HepG2 (cell line): ENCODE data around the gene DSC3. TPM values are rescaled to one million over a fixed set of nuclear protein-coding genes. Genes with fewer than 3 reads are reported as not detected.

Experiments
- ATAC-seq: fragments of 200-7000 bp; cut with Tn5 transposase; 3 replicates; pipeline ENCODE4 v1.9.1; 2020; ENCODE audit warnings: mild to moderate bottlenecking, moderate library complexity
- BruUV-seq: library from RNA; stranded (reverse); fragments of 400-500 nt; replicated peaks from 2 replicates; lab custom pipeline; 2021; lab: Mats Ljungman, UMichigan
- CTCF ChIA-PET: fragments of 300-600 bp; formaldehyde crosslinking; extraction: SDS; loops from one replicate; lab custom pipeline; 2021; ENCODE audit warnings: low total read pairs, inconsistent platforms, low intra/inter-chr PET ratio; lab: Yijun Ruan, JAX
- POLR2A ChIA-PET: fragments of 350-600 bp; sonication (Branson Sonifier 250); formaldehyde crosslinking; loops from one replicate; lab custom pipeline; 2020; ENCODE audit warnings: antibody characterized with exemption, inconsistent platforms; lab: Yijun Ruan, JAX
- DNase-seq: peaks from one replicate; pipeline ENCODE4 v3.0.0-alpha.2; 2015; ENCODE audit warnings: low spot score
- FAIRE-seq: peaks from 3 replicates; lab custom pipeline; 2011; peaks lifted over from hg19 to GRCh38; lab: Jason Lieb, UNC
- H2AFZ ChIP-seq: one replicate; pipeline ENCODE4 v1.6.1; 2011; ENCODE audit warnings: low read length, inconsistent platforms
- H3K27ac ChIP-seq: fragments of 300-600 bp; 3 replicates; pipeline ENCODE4 v1.8.0; 2011; ENCODE audit warnings: mixed run types, mild to moderate bottlenecking, mixed read lengths, low read length, inconsistent platforms; ENCODE audit not compliant: insufficient read depth; ENCODE audit errors: extremely low read length
- H3K27me3 ChIP-seq, 2 experiments: fragments of 200-600 bp in 1 of 2; 2 replicates in 1 of 2; 3 replicates in 1 of 2; pipeline versions ENCODE4 v1.6.0 to v1.8.0; 2011; ENCODE audit warnings: low read length in 2 of 2, mild to moderate bottlenecking in 2 of 2, moderate library complexity in 2 of 2, inconsistent platforms in 1 of 2; ENCODE audit not compliant: insufficient read depth in 2 of 2, control insufficient read depth in 1 of 2
- H3K36me3 ChIP-seq, 2 experiments: fragments of 200-600 bp in 1 of 2; replicated peaks in 1 of 2; 2 replicates in 1 of 2; 3 replicates in 1 of 2; pipeline versions ENCODE4 v1.5.1 to v1.8.0; 2011; ENCODE audit warnings: low read length in 2 of 2, inconsistent platforms in 1 of 2; ENCODE audit not compliant: insufficient read depth in 2 of 2, control insufficient read depth in 1 of 2
- H3K4me1 ChIP-seq: 2 replicates; pipeline ENCODE4 v1.5.1; 2012; ENCODE audit warnings: low read length, inconsistent platforms; ENCODE audit not compliant: insufficient read depth
- H3K4me2 ChIP-seq: 2 replicates; pipeline ENCODE4 v1.6.0; 2011; ENCODE audit warnings: low read depth, low read length, inconsistent platforms
- H3K4me3 ChIP-seq, 3 experiments: fragments of 200-600 bp in 1 of 3; sonication (generic), shearing (Covaris generic) in 1 of 3; replicated peaks in 1 of 3; 2 replicates each; pipeline ENCODE4 v1.5.1; 2011 to 2016; ENCODE audit warnings: low read length in 3 of 3, inconsistent platforms in 2 of 3, low read depth in 2 of 3, mild to moderate bottlenecking in 2 of 3, control low read depth in 1 of 3, mixed read lengths in 1 of 3; ENCODE audit not compliant: insufficient read depth in 1 of 3
- H3K79me2 ChIP-seq: one replicate; pipeline ENCODE4 v1.6.1; 2011; ENCODE audit warnings: low read length, inconsistent platforms; ENCODE audit not compliant: insufficient read depth
- H3K9ac ChIP-seq: 2 replicates; pipeline ENCODE4 v1.6.0; 2011; ENCODE audit warnings: mild to moderate bottlenecking, low read depth, low read length, inconsistent platforms; ENCODE audit not compliant: insufficient read depth
- H3K9me3 ChIP-seq: 2 replicates; pipeline ENCODE4 v1.5.1; 2012; ENCODE audit warnings: mild to moderate bottlenecking, low read length
- H4K20me1 ChIP-seq: 2 replicates; pipeline ENCODE4 v1.6.0; 2011; ENCODE audit warnings: inconsistent platforms, mild to moderate bottlenecking, low read length, moderate library complexity; ENCODE audit not compliant: insufficient read depth
- FLYWCH1 ChIP-seq: sonication (generic); formaldehyde crosslinking; IDR thresholded peaks from 2 replicates; pipeline ENCODE4 v1.8.1; 2023; ENCODE audit warnings: mild to moderate bottlenecking, missing genetic modification reagents
- KDM3A ChIP-seq: IDR thresholded peaks from 2 replicates; pipeline ENCODE4 v1.6.1; 2018; ENCODE audit warnings: low read depth, missing compliant biosample characterization
- NFKBIZ ChIP-seq: IDR thresholded peaks from 2 replicates; pipeline ENCODE4 v1.6.1; 2018; ENCODE audit warnings: missing genetic modification reagents, missing compliant biosample characterization
- PAX8 ChIP-seq: sonication (generic); formaldehyde crosslinking; IDR thresholded peaks from 2 replicates; pipeline ENCODE4 v1.8.0; 2022; ENCODE audit warnings: mild to moderate bottlenecking, missing genetic modification reagents, borderline replicate concordance
- TOE1 ChIP-seq: sonication (generic); formaldehyde crosslinking; IDR thresholded peaks from 2 replicates; pipeline ENCODE4 v1.4.0; 2020; ENCODE audit warnings: mild to moderate bottlenecking, missing genetic modification reagents
- ZFP1 ChIP-seq: IDR thresholded peaks from 2 replicates; pipeline ENCODE4 v1.6.1; 2016
- ZNF253 ChIP-seq: sonication (generic); formaldehyde crosslinking; IDR thresholded peaks from 2 replicates; pipeline ENCODE4 v1.8.0; 2022; ENCODE audit warnings: mild to moderate bottlenecking, missing genetic modification reagents, borderline replicate concordance
- ZNF615 ChIP-seq: sonication (generic); formaldehyde crosslinking; IDR thresholded peaks from 2 replicates; pipeline ENCODE4 v1.5.0; 2020; ENCODE audit warnings: mild to moderate bottlenecking, missing genetic modification reagents, borderline replicate concordance
- ZNF839 ChIP-seq: sonication (generic); formaldehyde crosslinking; IDR thresholded peaks from 2 replicates; pipeline ENCODE4 v1.4.0; 2020; ENCODE audit warnings: missing genetic modification reagents, mild to moderate bottlenecking, borderline replicate concordance
- WGBS: methylation state at CpG from one replicate; pipeline ENCODE4 v1.1.6; 2017; ENCODE audit warnings: low lambda C conversion rate; 5-methylcytosine and 5-hydroxymethylcytosine counted together
- in situ Hi-C: cut with HindIII; loops from 2 replicates; pipeline ENCODE4 v1.10.0; 2017; ENCODE audit warnings: low pct_unique_long_range_greater_than_20kb; ENCODE audit not compliant: extremely low pct_ligation_motif_present
- intact Hi-C: fragments of 100-400 bp; cut with micrococcal nuclease; formaldehyde crosslinking; loops from one replicate; pipeline ENCODE4 v1.10.0; 2022; ENCODE audit not compliant: unreplicated experiment
- polyA plus RNA-seq, 8 experiments: library from polyadenylated mRNA; depleted of rRNA in 3 of 8; stranded (reverse) in 7 of 8; unstranded in 1 of 8; fragments of >200 nt; fragmentation: Illumina TruSeq in 4 of 8; extraction: Trizol in 4 of 8; gene quantifications; 2 replicates each; pipeline versions ENCODE4 v1.2.1 to v1.2.3, GENCODE V29; 2011 to 2016; ENCODE audit warnings: low read depth in 4 of 8, missing spikeins in 1 of 8, mixed read lengths in 1 of 8; ENCODE audit not compliant: insufficient read depth in 1 of 8
- total RNA-seq, 5 experiments: library from RNA; depleted of rRNA; stranded (reverse); fragments of >200 nt; fragmentation: Illumina TruSeq; extraction: Trizol; gene quantifications; 2 replicates each; pipeline ENCODE4 v1.2.3, GENCODE V29; 2016; ENCODE audit warnings: low read depth in 1 of 5
- TF ChIP-seq, protein P1 (sequence below): sonication (generic); formaldehyde crosslinking; IDR thresholded peaks from 2 replicates; pipeline ENCODE4 v1.5.0; 2020; ENCODE audit warnings: mild to moderate bottlenecking, missing genetic modification reagents, borderline replicate concordance
- TF ChIP-seq, protein P2 (sequence below): sonication (generic); formaldehyde crosslinking; IDR thresholded peaks from 2 replicates; pipeline ENCODE4 v1.5.0; 2020; ENCODE audit warnings: mild to moderate bottlenecking, missing genetic modification reagents, borderline replicate concordance

The DSC3 gene
- total and polyA plus RNA-seq, 2 of the 13 experiments (the other 11 are each of a cell fraction or from before 2014, with no cell fraction given): 0.05 to 0.38 TPM

DNA sequence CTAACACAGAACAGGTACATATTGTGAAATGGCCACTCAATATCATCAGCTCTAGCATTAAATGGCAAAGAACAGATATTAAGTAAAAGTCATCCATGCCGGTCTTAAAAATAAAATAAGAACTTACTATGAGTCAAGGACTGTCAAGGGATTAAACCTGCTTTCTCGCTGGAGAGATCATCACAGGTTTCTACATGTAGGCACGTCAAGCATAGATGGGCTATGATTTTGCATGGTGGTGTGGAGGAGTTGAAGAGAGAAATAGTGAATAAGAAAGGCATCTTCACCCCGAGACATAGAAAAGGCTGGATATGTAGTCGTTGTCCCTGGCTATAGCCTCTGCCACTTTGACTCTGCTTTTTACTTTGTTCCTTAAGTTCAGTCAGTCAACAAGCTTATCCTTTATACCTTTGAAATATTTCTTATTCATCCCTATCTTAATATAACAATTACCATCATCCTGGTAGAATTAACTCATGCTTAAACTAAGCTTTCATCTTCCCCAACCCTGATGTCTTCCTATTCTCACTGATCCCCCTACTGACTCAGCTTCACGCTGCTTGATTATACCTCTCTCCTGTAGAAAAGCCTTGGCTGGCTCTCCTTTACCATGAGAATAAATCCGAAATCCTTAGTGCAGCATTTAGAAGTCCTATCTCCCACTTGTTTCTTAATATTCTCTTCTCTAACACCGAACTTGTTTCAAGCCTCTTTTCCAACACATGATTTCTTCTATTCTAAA lies 42.5 kb downstream of the DSC3 start:
- no peak overlapping the region for H3K27ac ChIP-seq
- POLR2A ChIA-PET: no interaction called here
- BruUV-seq: no TSS peak
- H3K4me3 ChIP-seq: no peak overlapping the region
- no peak for TF ChIP-seq TOE1 (CRISPR knock-in tag)
- TF ChIP-seq, protein P1, sequence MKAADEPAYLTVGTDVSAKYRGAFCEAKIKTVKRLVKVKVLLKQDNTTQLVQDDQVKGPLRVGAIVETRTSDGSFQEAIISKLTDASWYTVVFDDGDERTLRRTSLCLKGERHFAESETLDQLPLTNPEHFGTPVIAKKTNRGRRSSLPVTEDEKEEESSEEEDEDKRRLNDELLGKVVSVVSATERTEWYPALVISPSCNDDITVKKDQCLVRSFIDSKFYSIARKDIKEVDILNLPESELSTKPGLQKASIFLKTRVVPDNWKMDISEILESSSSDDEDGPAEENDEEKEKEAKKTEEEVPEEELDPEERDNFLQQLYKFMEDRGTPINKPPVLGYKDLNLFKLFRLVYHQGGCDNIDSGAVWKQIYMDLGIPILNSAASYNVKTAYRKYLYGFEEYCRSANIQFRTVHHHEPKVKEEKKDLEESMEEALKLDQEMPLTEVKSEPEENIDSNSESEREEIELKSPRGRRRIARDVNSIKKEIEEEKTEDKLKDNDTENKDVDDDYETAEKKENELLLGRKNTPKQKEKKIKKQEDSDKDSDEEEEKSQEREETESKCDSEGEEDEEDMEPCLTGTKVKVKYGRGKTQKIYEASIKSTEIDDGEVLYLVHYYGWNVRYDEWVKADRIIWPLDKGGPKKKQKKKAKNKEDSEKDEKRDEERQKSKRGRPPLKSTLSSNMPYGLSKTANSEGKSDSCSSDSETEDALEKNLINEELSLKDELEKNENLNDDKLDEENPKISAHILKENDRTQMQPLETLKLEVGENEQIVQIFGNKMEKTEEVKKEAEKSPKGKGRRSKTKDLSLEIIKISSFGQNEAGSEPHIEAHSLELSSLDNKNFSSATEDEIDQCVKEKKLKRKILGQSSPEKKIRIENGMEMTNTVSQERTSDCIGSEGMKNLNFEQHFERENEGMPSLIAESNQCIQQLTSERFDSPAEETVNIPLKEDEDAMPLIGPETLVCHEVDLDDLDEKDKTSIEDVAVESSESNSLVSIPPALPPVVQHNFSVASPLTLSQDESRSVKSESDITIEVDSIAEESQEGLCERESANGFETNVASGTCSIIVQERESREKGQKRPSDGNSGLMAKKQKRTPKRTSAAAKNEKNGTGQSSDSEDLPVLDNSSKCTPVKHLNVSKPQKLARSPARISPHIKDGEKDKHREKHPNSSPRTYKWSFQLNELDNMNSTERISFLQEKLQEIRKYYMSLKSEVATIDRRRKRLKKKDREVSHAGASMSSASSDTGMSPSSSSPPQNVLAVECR (CRISPR knock-in tag): no peak
- TF ChIP-seq ZNF839 (CRISPR knock-in tag): no peak
- TF ChIP-seq ZNF253: no peak
- TF ChIP-seq KDM3A: no peak
- TF ChIP-seq NFKBIZ (CRISPR knock-in tag): no peak
- TF ChIP-seq, protein P2, sequence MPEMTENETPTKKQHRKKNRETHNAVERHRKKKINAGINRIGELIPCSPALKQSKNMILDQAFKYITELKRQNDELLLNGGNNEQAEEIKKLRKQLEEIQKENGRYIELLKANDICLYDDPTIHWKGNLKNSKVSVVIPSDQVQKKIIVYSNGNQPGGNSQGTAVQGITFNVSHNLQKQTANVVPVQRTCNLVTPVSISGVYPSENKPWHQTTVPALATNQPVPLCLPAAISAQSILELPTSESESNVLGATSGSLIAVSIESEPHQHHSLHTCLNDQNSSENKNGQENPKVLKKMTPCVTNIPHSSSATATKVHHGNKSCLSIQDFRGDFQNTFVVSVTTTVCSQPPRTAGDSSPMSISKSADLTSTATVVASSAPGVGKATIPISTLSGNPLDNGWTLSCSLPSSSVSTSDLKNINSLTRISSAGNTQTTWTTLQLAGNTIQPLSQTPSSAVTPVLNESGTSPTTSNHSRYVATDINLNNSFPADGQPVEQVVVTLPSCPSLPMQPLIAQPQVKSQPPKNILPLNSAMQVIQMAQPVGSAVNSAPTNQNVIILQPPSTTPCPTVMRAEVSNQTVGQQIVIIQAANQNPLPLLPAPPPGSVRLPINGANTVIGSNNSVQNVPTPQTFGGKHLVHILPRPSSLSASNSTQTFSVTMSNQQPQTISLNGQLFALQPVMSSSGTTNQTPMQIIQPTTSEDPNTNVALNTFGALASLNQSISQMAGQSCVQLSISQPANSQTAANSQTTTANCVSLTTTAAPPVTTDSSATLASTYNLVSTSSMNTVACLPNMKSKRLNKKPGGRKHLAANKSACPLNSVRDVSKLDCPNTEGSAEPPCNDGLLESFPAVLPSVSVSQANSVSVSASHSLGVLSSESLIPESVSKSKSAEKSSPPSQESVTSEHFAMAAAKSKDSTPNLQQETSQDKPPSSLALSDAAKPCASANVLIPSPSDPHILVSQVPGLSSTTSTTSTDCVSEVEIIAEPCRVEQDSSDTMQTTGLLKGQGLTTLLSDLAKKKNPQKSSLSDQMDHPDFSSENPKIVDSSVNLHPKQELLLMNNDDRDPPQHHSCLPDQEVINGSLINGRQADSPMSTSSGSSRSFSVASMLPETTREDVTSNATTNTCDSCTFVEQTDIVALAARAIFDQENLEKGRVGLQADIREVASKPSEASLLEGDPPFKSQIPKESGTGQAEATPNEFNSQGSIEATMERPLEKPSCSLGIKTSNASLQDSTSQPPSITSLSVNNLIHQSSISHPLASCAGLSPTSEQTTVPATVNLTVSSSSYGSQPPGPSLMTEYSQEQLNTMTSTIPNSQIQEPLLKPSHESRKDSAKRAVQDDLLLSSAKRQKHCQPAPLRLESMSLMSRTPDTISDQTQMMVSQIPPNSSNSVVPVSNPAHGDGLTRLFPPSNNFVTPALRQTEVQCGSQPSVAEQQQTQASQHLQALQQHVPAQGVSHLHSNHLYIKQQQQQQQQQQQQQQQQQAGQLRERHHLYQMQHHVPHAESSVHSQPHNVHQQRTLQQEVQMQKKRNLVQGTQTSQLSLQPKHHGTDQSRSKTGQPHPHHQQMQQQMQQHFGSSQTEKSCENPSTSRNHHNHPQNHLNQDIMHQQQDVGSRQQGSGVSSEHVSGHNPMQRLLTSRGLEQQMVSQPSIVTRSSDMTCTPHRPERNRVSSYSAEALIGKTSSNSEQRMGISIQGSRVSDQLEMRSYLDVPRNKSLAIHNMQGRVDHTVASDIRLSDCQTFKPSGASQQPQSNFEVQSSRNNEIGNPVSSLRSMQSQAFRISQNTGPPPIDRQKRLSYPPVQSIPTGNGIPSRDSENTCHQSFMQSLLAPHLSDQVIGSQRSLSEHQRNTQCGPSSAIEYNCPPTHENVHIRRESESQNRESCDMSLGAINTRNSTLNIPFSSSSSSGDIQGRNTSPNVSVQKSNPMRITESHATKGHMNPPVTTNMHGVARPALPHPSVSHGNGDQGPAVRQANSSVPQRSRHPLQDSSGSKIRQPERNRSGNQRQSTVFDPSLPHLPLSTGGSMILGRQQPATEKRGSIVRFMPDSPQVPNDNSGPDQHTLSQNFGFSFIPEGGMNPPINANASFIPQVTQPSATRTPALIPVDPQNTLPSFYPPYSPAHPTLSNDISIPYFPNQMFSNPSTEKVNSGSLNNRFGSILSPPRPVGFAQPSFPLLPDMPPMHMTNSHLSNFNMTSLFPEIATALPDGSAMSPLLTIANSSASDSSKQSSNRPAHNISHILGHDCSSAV (CRISPR knock-in tag): no peak
- no peak for TF ChIP-seq ZFP1 (CRISPR knock-in tag)
- no peak for TF ChIP-seq PAX8 (CRISPR knock-in tag)
- TF ChIP-seq FLYWCH1 (CRISPR knock-in tag): no peak
- no peak for TF ChIP-seq ZNF615 (CRISPR knock-in tag)
- no peaks in the 10 kb centered on the region for H3K4me1 ChIP-seq
- DNase-seq (no peak), FAIRE-seq (no peak), ATAC-seq (no peak)
- no peaks in the 10 kb centered on the region for H3K9me3 ChIP-seq
- H3K36me3 ChIP-seq: no peaks in the 10 kb centered on the region
- intact Hi-C loops: loop anchor here (10.0 kb wide), 1 partner anchor 425 kb away; no protein-coding TSS in a partner anchor
- H2AFZ ChIP-seq: no peak overlapping the region
- WGBS: 56% methylated on average over 8 of the region's 8 CpGs
- no peaks in the 10 kb centered on the region for H4K20me1 ChIP-seq
- H3K9ac ChIP-seq: no peak overlapping the region
- in situ Hi-C loops: no loop called here
- H3K27me3 ChIP-seq: no peaks in the 10 kb centered on the region
- CTCF ChIA-PET: no interaction called here
- H3K4me2 ChIP-seq: no peak overlapping the region
- H3K79me2 ChIP-seq: no peaks in the 10 kb centered on the region
